HEK293T (cell line): ENCODE measurements around the gene DSCAM.

ENCODE experiments used
- CTCF ChIA-PET: fragments of 350-600 bp; formaldehyde crosslinking; extraction: SDS; loops from one replicate; lab custom pipeline; 2021; ENCODE audit warnings: antibody characterized with exemption, inconsistent platforms; lab: Yijun Ruan, JAX
- POLR2A ChIA-PET: fragments of 350-600 bp; formaldehyde crosslinking; extraction: SDS; loops from one replicate; lab custom pipeline; 2020; ENCODE audit warnings: antibody characterized with exemption, inconsistent platforms; lab: Yijun Ruan, JAX
- DNase-seq: peaks from one replicate; pipeline ENCODE4 v3.0.0; 2012; ENCODE audit warnings: mixed read lengths; ENCODE audit errors: extremely low spot score
- ARNT ChIP-seq: fragments of 450-650 bp; IDR thresholded peaks from 2 replicates; pipeline ENCODE4 v1.6.1; 2017; ENCODE audit warnings: mild to moderate bottlenecking
- BHLHE40 ChIP-seq: fragments of 450-650 bp; IDR thresholded peaks from 2 replicates; pipeline ENCODE4 v1.6.1; 2016; ENCODE audit warnings: mild to moderate bottlenecking, moderate library complexity, borderline replicate concordance
- CTBP1 ChIP-seq: fragments of 450-650 bp; IDR thresholded peaks from 2 replicates; pipeline ENCODE4 v1.6.1; 2016; ENCODE audit warnings: borderline replicate concordance
- ELF4 ChIP-seq: fragments of 450-650 bp; IDR thresholded peaks from 2 replicates; pipeline ENCODE4 v1.6.1; 2017; ENCODE audit warnings: antibody characterized with exemption
- FOXA1 ChIP-seq: fragments of 450-650 bp; IDR thresholded peaks from 2 replicates; pipeline ENCODE4 v1.6.1; 2016; ENCODE audit warnings: mild to moderate bottlenecking
- FOXK2 ChIP-seq: fragments of 450-650 bp; IDR thresholded peaks from 2 replicates; pipeline ENCODE4 v1.6.1; 2016; ENCODE audit warnings: mild to moderate bottlenecking
- FOXM1 ChIP-seq: fragments of 450-650 bp; IDR thresholded peaks from 2 replicates; pipeline ENCODE4 v1.6.1; 2017; ENCODE audit warnings: mild to moderate bottlenecking, borderline replicate concordance
- HDGF ChIP-seq: fragments of 450-650 bp; IDR thresholded peaks from 2 replicates; pipeline ENCODE4 v1.6.1; 2017; ENCODE audit warnings: antibody characterized with exemption, borderline replicate concordance
- L3MBTL2 ChIP-seq: fragments of 450-650 bp; conservative IDR thresholded peaks from 2 replicates; pipeline ENCODE4 v1.6.1; 2016; ENCODE audit warnings: mild to moderate bottlenecking
- LEF1 ChIP-seq: fragments of 450-650 bp; IDR thresholded peaks from 2 replicates; pipeline ENCODE4 v1.6.1; 2017; ENCODE audit warnings: mild to moderate bottlenecking, borderline replicate concordance
- NFRKB ChIP-seq: fragments of 450-650 bp; IDR thresholded peaks from 2 replicates; pipeline ENCODE4 v1.6.1; 2016; ENCODE audit warnings: mild to moderate bottlenecking, moderate library complexity
- SP1 ChIP-seq: fragments of 450-650 bp; IDR thresholded peaks from 2 replicates; pipeline ENCODE4 v1.6.1; 2017
- SUZ12 ChIP-seq: fragments of 450-650 bp; IDR thresholded peaks from 2 replicates; pipeline ENCODE4 v1.6.1; 2016; ENCODE audit warnings: mild to moderate bottlenecking
- TARDBP ChIP-seq: fragments of 450-650 bp; IDR thresholded peaks from 2 replicates; pipeline ENCODE4 v1.6.1; 2016
- ZNF384 ChIP-seq: fragments of 450-650 bp; IDR thresholded peaks from 2 replicates; pipeline ENCODE4 v1.6.1; 2016
- TF ChIP-seq, protein P1 (sequence below): fragments of 450-650 bp; IDR thresholded peaks from 2 replicates; pipeline ENCODE4 v1.6.1; 2016

Gene DSCAM

DNA sequence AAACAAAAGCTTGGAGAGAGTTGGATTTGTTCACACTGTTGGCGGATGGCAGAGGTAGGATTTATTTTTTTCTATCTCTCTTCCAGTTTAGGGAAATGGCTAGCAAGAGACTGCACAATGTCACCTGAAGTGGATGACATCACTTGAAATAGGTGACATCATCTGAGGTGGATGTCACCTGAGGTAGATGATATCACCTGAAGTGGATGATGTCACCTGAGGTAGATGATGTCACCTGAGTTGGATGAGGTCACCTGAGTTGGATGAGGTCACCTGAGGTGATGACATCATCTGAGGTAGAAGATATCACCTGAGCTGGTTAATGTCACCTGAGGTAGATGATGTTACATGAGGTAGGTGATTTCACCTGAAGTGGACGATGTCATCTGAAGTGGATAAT, 413.4 kb downstream of the DSCAM start:
- ChIA-PET POLR2A (no interaction called here), CTCF (no interaction called here)
- TF ChIP-seq FOXK2 (no peak), ARNT (no peak)
- no peak for DNase-seq

DNA sequence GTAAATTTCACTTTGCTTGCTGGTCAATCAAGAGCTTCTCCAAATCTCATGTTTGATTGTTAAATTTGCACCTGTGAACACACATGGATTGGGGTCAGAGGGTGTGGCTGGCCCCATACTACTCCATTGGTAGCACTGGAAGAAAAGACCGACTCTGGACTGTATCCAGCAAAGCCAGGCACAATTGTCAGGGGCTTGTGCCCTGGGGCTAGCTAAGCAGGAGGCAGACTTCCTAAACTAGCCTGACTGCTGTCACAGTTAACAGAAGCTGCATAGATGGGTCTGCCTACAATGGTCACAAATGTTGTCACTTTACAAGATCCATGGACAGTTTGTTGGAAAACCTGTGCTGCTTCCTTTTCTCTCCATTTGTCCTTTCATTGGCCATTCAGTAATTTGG, 421.0 kb downstream of the DSCAM start:
- CTCF ChIA-PET = no interaction called here
- no peak for DNase-seq
- TF ChIP-seq ELF4 (no peak), FOXK2 (no peak), NFRKB (no peak), LEF1 (no peak), HDGF (no peak), FOXA1 (no peak), CTBP1 (no peak), FOXM1 (no peak), SUZ12 (no peak), ZNF384 (no peak), TARDBP (no peak), L3MBTL2 (no peak), BHLHE40 (no peak)
- TF ChIP-seq, protein P1, sequence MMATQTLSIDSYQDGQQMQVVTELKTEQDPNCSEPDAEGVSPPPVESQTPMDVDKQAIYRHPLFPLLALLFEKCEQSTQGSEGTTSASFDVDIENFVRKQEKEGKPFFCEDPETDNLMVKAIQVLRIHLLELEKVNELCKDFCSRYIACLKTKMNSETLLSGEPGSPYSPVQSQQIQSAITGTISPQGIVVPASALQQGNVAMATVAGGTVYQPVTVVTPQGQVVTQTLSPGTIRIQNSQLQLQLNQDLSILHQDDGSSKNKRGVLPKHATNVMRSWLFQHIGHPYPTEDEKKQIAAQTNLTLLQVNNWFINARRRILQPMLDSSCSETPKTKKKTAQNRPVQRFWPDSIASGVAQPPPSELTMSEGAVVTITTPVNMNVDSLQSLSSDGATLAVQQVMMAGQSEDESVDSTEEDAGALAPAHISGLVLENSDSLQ = no peak
- POLR2A ChIA-PET = no interaction called here

GRCh38 chr21:40422896-40423635, 423.9 kb downstream of the DSCAM start:
- ChIA-PET CTCF (no interaction called here), POLR2A (no interaction called here)
- no peak for DNase-seq
- no peak for TF ChIP-seq ZNF384
- no peak for TF ChIP-seq HDGF
- no peak for TF ChIP-seq BHLHE40

DNA sequence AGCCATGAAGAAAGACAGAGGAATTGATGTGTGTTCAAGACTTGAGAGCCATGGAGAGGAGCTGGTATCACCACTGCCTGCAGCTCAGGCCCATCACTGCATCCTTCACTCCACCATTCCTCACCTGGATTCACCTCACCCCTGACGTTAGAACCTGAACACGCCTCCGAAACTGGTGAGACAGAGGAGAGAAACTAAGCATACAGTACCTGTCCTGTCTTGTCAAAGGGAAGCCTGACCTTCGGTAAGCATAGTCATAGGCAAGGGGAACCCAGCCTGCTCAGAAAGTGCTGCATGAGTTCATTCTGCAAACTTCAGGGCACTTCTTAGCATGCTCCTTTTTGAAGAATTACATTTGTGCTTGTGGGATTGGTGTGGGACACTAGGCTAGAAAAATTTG, 425.8 kb downstream of the DSCAM start:
- TF ChIP-seq, protein P1 = no peak
- TF ChIP-seq ZNF384 = no peak
- DNase-seq = no peak
- CTCF ChIA-PET = no interaction called here
- POLR2A ChIA-PET = no interaction called here

DNA sequence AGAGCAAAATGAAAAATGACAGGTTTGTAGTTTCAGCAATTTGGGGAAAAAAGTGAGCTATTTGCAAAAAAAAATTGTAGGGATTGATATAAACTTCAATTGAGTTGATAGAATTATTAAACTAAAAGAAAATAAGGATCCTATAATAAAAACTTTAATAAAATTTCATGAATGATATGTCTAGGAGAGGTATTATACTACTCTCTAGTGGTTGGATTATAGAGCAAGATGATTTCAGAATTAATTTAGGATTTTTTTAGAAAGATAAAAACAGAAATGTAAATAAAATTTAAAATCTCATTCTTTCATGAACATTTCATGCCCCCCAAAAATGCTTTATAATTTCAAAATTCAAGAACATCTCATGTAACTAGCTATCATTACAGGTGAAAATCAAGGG, 430.4 kb downstream of the DSCAM start:
- CTCF ChIA-PET = no interaction called here
- POLR2A ChIA-PET = no interaction called here
- no peak for DNase-seq
- TF ChIP-seq TARDBP = no peak
- TF ChIP-seq NFRKB = no peak
- TF ChIP-seq ELF4 = no peak
- TF ChIP-seq L3MBTL2 = no peak
- TF ChIP-seq HDGF = no peak
- TF ChIP-seq, protein P1 = no peak
- no peak for TF ChIP-seq FOXM1
- no peak for TF ChIP-seq CTBP1
- TF ChIP-seq BHLHE40 = no peak

DNA sequence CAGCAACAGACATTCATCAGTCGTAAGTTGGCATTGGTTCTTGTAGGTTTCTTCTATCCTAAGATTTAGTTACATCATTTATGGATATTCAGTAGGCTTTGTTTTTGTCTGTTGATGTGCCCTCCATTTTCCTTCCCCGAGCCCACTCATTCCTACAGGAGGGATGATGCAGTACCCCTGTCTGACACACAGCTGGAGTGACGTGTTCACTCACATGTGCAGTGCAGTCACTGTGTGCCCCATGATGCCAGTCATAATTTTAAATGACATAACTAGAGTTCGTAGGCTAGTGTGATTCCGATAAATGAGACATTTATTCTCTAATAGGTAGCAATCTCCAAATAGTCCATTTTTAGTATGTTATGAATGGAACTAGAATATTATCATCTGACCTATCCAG, 438.4 kb downstream of the DSCAM start:
- ChIA-PET POLR2A (no interaction called here), CTCF (no interaction called here)
- no peak for DNase-seq
- TF ChIP-seq CTBP1 (no peak), HDGF (no peak), ELF4 (no peak), FOXA1 (no peak), ARNT (no peak), ZNF384 (no peak), SUZ12 (no peak), BHLHE40 (no peak), SP1 (no peak), L3MBTL2 (no peak), NFRKB (no peak), TARDBP (no peak)
- TF ChIP-seq, protein P1 = no peak

- ChIA-PET POLR2A (no interaction called here), CTCF (no interaction called here)
- TF ChIP-seq FOXM1 = no peak
- TF ChIP-seq LEF1 = no peak
- no peak for TF ChIP-seq HDGF
- no peak for DNase-seq
These were observed 442.6 kb downstream of the DSCAM start for GRCh38 chr21:40404396-40404800.
